Duodenal mucosa (tissue), 2 donors: ENCODE measurements around the gene C5orf46.
"Not testable (repeated sequence)": the region's sequence is repeated elsewhere in the genome, so short reads cannot be mapped to it uniquely, and the experiment has no call there.

Source experiments
- H3K27ac ChIP-seq: one replicate; pipeline ENCODE4 v1.7.0; 2013; ENCODE audit warnings: low read depth, low read length
- H3K27me3 ChIP-seq, 2 donors: one replicate each; pipeline ENCODE4 v1.7.0; 2013; ENCODE audit warnings: low read length in 2 of 2, control low read depth in 1 of 2; ENCODE audit not compliant: insufficient read depth in 2 of 2, control insufficient read depth in 1 of 2
- H3K36me3 ChIP-seq, 2 donors: one replicate each; pipeline ENCODE4 v1.7.0; 2013; ENCODE audit warnings: low read length in 2 of 2, control low read depth in 1 of 2; ENCODE audit not compliant: insufficient read depth in 2 of 2, control insufficient read depth in 1 of 2
- H3K4me1 ChIP-seq, 2 donors: one replicate each; pipeline ENCODE4 v1.7.0; 2013; ENCODE audit warnings: low read length in 2 of 2, control low read depth in 1 of 2; ENCODE audit not compliant: insufficient read depth in 2 of 2, control insufficient read depth in 1 of 2
- H3K4me3 ChIP-seq, 2 donors: one replicate each; pipeline ENCODE4 v1.7.0; 2013; ENCODE audit warnings: low read length in 2 of 2, low read depth in 1 of 2
- H3K9ac ChIP-seq, 2 donors: one replicate each; pipeline ENCODE4 v1.7.0; 2013; ENCODE audit warnings: low read length in 2 of 2, low read depth in 1 of 2
- H3K9me3 ChIP-seq, 2 donors: one replicate each; pipeline ENCODE4 v1.7.0; 2013; ENCODE audit warnings: low read length in 2 of 2, control low read depth in 1 of 2; ENCODE audit not compliant: control insufficient read depth in 1 of 2

Gene C5orf46

DNA sequence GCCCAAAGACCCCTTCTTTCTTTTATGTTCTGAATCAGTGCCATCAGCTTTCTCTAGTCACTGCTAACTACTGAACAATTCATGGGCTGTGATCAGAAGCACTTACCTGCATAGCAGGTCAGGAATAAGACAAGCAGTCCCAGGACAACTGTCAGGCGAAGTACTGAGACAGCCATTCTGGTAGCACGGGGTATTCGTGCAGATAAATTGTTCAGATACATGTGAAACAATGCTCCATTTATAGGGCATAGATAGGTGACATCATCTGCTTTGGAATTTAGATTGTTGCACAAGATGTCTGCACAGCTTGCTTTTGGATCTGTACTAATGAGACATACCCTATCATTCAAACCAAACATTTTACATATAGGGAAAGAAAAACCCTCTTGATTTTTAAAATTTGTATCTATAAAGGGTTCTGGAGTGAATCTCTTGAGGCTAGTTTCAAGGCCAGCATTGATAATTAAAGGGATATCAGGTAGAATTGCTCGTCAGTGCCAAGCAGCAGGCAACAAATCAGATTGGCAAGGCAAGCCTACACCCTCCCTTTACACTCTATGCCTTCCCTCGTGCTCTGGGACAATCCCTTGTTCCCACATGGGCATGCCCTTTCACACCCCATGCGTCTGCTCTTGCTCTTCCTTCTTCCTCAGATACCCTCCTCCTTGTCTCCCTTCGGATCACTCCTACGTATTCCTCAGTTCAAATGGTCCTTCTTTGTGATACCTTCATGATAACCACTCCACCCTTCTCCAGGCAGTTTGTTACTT, at the start of gene C5orf46:
Gene C5orf46 (minus strand): TSS at position 213 of the 770 bp plus-strand sequence. CDS start 37 bp downstream, at position 176.
- no peak within 1 kb of the TSS for H3K4me3 ChIP-seq
- H3K9ac ChIP-seq: no peak within 1 kb of the TSS
- no peaks in the 10 kb centered on the region for H3K4me1 ChIP-seq
- H3K9me3 ChIP-seq: no peaks in the 10 kb centered on the region
- no peaks in the 10 kb centered on the region for H3K36me3 ChIP-seq
- no peak within 1 kb of the TSS for H3K27ac ChIP-seq
- H3K27me3 ChIP-seq: no peaks in the 10 kb centered on the region

GRCh38 chr5:147954971-147955370, 48.6 kb upstream of the C5orf46 start:
- no peak overlapping the region for H3K4me3 ChIP-seq
- H3K27ac ChIP-seq: no peak overlapping the region
- H3K27me3 ChIP-seq: no peaks in the 10 kb centered on the region
- H3K9me3 ChIP-seq: no peaks in the 10 kb centered on the region
- H3K36me3 ChIP-seq: no peaks in the 10 kb centered on the region
- no peak overlapping the region for H3K9ac ChIP-seq
- no peaks in the 10 kb centered on the region for H3K4me1 ChIP-seq

- no peaks in the 10 kb centered on the region for H3K4me1 ChIP-seq
- no peak overlapping the region for H3K27ac ChIP-seq
- no peaks in the 10 kb centered on the region for H3K27me3 ChIP-seq
- H3K4me3 ChIP-seq: no peak overlapping the region
- no peak overlapping the region for H3K9ac ChIP-seq
- H3K36me3 ChIP-seq: no peaks in the 10 kb centered on the region
- H3K9me3 ChIP-seq: no peaks in the 10 kb centered on the region
Measured at GRCh38 chr5:147949711-147950573, 43.6 kb upstream of the C5orf46 start.

- not testable (repeated sequence) for H3K4me1 ChIP-seq, H3K9me3 ChIP-seq, H3K4me3 ChIP-seq, H3K27me3 ChIP-seq, H3K9ac ChIP-seq, H3K27ac ChIP-seq, H3K36me3 ChIP-seq
Measured at GRCh38 chr5:147946658-147947274, 40.4 kb upstream of the C5orf46 start.

DNA sequence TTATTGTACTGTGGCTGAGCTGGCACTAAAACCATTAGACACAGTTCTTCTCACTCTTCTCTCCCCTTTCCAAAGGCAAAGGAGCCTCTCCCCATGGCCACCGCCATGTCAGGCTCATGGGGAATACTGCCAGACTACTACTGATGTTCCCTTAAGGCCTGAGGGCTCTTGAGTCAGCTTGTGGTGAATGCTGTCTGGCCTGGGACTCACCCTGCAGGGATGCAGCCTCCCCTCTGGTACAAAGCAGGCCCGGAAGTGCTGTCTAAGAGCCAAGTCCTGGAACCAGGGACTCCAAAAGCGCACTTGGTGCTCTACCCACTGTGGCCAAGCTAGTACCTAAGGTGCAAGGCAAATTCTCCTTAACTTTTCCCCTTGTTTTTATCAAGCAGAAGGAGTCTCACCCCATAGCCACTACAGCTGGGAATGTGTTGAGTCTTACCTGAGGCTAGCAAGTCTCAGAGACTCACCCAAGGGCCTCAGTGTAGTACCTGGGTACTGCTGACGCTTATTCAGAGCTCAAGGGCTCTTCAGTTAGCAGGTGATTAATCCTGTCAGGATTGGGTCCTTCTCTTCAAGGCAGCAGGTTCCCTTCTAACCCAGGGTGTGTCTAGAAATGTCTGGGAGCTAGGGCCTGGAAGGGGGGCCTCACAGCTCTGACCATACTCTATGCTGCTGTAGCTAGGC, 33.2 kb upstream of the C5orf46 start:
- no peak overlapping the region for H3K4me3 ChIP-seq
- no peaks in the 10 kb centered on the region for H3K9me3 ChIP-seq
- H3K27ac ChIP-seq: no peak overlapping the region
- no peaks in the 10 kb centered on the region for H3K27me3 ChIP-seq
- no peak overlapping the region for H3K9ac ChIP-seq
- H3K36me3 ChIP-seq: no peaks in the 10 kb centered on the region
- H3K4me1 ChIP-seq: no peaks in the 10 kb centered on the region

DNA sequence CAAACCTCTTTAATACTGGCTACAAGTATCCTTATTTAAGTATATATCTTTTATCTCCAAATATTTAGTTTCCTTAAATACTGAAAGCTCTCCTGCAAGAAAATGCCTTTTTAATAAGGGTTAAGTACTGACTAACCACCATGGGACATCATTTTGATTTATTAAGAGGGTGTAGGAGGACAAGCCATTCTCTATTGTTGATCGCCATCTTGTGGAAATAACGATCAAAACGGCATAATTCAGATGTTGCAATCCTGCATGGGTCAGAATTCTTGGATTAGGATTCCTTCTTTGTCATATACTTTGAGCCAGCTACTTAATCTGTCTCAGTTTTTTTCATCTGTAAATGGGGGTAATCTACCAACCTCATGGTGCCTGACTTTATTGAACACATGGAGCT, 28.7 kb upstream of the C5orf46 start:
- no peaks in the 10 kb centered on the region for H3K36me3 ChIP-seq
- H3K4me3 ChIP-seq: no peak overlapping the region
- no peaks in the 10 kb centered on the region for H3K9me3 ChIP-seq
- no peak overlapping the region for H3K9ac ChIP-seq
- H3K27ac ChIP-seq: no peak overlapping the region
- H3K4me1 ChIP-seq: no peaks in the 10 kb centered on the region
- no peaks in the 10 kb centered on the region for H3K27me3 ChIP-seq

- no peaks in the 10 kb centered on the region for H3K4me1 ChIP-seq
- H3K4me3 ChIP-seq: no peak overlapping the region
- no peak overlapping the region for H3K9ac ChIP-seq
- no peaks in the 10 kb centered on the region for H3K9me3 ChIP-seq
- H3K27ac ChIP-seq: no peak overlapping the region
- H3K36me3 ChIP-seq: no peaks in the 10 kb centered on the region
- H3K27me3 ChIP-seq: no peaks in the 10 kb centered on the region
Measured at GRCh38 chr5:147930769-147931168, 24.4 kb upstream of the C5orf46 start.

- Histone ChIP-seq H3K27me3 (no peaks in the 10 kb centered on the region), H3K9ac (no peak overlapping the region), H3K27ac (no peak overlapping the region), H3K36me3 (no peaks in the 10 kb centered on the region), H3K4me3 (no peak overlapping the region), H3K9me3 (no peaks in the 10 kb centered on the region), H3K4me1 (no peaks in the 10 kb centered on the region)
Measured at GRCh38 chr5:147927901-147928300, 21.6 kb upstream of the C5orf46 start.

DNA sequence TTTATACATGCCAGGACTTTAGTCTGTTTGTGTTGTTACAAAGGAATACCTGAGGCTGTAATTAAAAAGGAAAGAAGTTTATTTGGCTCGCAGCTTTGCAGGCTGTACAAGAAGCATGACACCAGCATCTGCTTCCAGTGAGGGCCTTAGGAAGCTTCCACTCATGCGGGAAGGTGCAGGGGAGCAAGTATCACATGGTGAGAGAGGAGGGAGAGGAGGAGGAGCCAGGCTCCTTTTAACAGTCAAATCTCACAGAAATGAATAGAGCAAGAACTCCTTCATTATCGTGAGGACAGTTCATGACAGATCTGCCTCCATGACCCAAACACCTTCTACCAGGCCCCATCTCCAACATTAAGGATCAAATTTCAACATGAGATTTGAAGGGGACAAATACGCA, 18.7 kb upstream of the C5orf46 start:
- no peak overlapping the region for H3K9ac ChIP-seq
- no peaks in the 10 kb centered on the region for H3K27me3 ChIP-seq
- no peak overlapping the region for H3K4me3 ChIP-seq
- no peak overlapping the region for H3K27ac ChIP-seq
- no peaks in the 10 kb centered on the region for H3K4me1 ChIP-seq
- no peaks in the 10 kb centered on the region for H3K9me3 ChIP-seq
- H3K36me3 ChIP-seq: no peaks in the 10 kb centered on the region
